Neural progenitor cell (in vitro differentiated cells): ENCODE results near the gene CTTNBP2NL. TPM values are rescaled to one million over a fixed set of nuclear protein-coding genes. Genes with fewer than 3 reads are reported as not detected.
A peak's percentile ranks its signal among the peaks of the same experiment; 100 is the strongest.

Experiments
- DNase-seq: peaks from one replicate; pipeline ENCODE4 v3.0.0-alpha.2; 2016; ENCODE audit warnings: low spot score
- H2AFZ ChIP-seq: fragments of 200-600 bp; sonication (generic); replicated peaks from 2 replicates; pipeline ENCODE4 v1.6.1; 2016; ENCODE audit warnings: antibody characterized with exemption
- H3F3A ChIP-seq: fragments of 200-600 bp; sonication (generic); 2 replicates; pipeline ENCODE4 v1.6.1; 2016; ENCODE audit warnings: antibody characterized with exemption, low read depth
- H3K27ac ChIP-seq: fragments of 200-600 bp; sonication (generic); 2 replicates; pipeline ENCODE4 v1.5.1; 2016; ENCODE audit warnings: mild to moderate bottlenecking
- H3K27me3 ChIP-seq: fragments of 200-600 bp; sonication (generic); 2 replicates; pipeline ENCODE4 v1.6.1; 2016; ENCODE audit warnings: mild to moderate bottlenecking, moderate library complexity
- H3K36me3 ChIP-seq: fragments of 200-600 bp; sonication (generic); 2 replicates; pipeline ENCODE4 v1.5.1; 2016
- H3K4me1 ChIP-seq: fragments of 200-600 bp; sonication (generic); 2 replicates; pipeline ENCODE4 v1.6.1; 2016; ENCODE audit warnings: mixed run types
- H3K4me2 ChIP-seq: fragments of 200-600 bp; sonication (generic); 2 replicates; pipeline ENCODE4 v1.6.1; 2016
- H3K4me3 ChIP-seq: fragments of 200-600 bp; sonication (generic); 2 replicates; pipeline ENCODE4 v1.5.1; 2016
- H3K79me2 ChIP-seq: fragments of 200-600 bp; sonication (generic); 2 replicates; pipeline ENCODE4 v1.6.1; 2016; ENCODE audit warnings: low read depth
- H3K9ac ChIP-seq: fragments of 200-600 bp; sonication (generic); 2 replicates; pipeline ENCODE4 v1.6.1; 2016
- H3K9me3 ChIP-seq: fragments of 200-600 bp; sonication (generic); 2 replicates; pipeline ENCODE4 v1.5.1; 2016; ENCODE audit warnings: low read depth
- H4K20me1 ChIP-seq: fragments of 200-600 bp; sonication (generic); 2 replicates; pipeline ENCODE4 v1.6.1; 2016; ENCODE audit warnings: low read depth
- H3K27ac Mint-ChIP-seq: 3 replicates; pipeline ENCODE4 v1.8.0; 2021; ENCODE audit warnings: mixed read lengths
- H3K27me3 Mint-ChIP-seq: 2 replicates; pipeline ENCODE4 v1.8.0; 2022; ENCODE audit warnings: low read depth, mild to moderate bottlenecking, inconsistent platforms, moderate library complexity, mixed read lengths; ENCODE audit not compliant: insufficient read depth
- H3K36me3 Mint-ChIP-seq: 3 replicates; pipeline ENCODE4 v1.8.0; 2021; ENCODE audit warnings: mixed read lengths
- H3K4me1 Mint-ChIP-seq: 3 replicates; pipeline ENCODE4 v1.8.0; 2021; ENCODE audit warnings: mixed read lengths
- H3K4me3 Mint-ChIP-seq: 3 replicates; pipeline ENCODE4 v1.8.0; 2021; ENCODE audit warnings: mild to moderate bottlenecking, moderate library complexity, mixed read lengths
- H3K9me3 Mint-ChIP-seq: 3 replicates; pipeline ENCODE4 v1.8.0; 2020; ENCODE audit warnings: mixed read lengths
- CTCF ChIP-seq: fragments of 200-600 bp; sonication (generic); IDR thresholded peaks from 2 replicates; pipeline ENCODE4 v1.5.1; 2017; ENCODE audit warnings: antibody characterized with exemption, mild to moderate bottlenecking
- EZH2 ChIP-seq: fragments of 200-600 bp; sonication (generic); IDR thresholded peaks from 2 replicates; pipeline ENCODE4 v1.6.1; 2017; ENCODE audit warnings: antibody characterized with exemption, mild to moderate bottlenecking, moderate library complexity
- EZH2phosphoT487 ChIP-seq: fragments of 200-600 bp; sonication (generic); IDR thresholded peaks from 2 replicates; pipeline ENCODE4 v1.6.1; 2017; ENCODE audit warnings: antibody characterized with exemption
- total RNA-seq: library from RNA; depleted of rRNA; stranded (reverse); fragments of >200 nt; gene quantifications from 2 replicates; pipeline ENCODE4 v1.2.3, GENCODE V29; 2015; ENCODE audit warnings: low replicate concordance

Gene CTTNBP2NL
- total RNA-seq, 1 donor from 2014 or later, result 27.2 TPM

GRCh38 chr1:112393631-112393974 is 2.4 kb upstream of the CTTNBP2NL start:
- H3K27me3 Mint-ChIP-seq, result peaks cover 5% of the 10 kb centered on the region

GRCh38 chr1:112394743-112395062 is 1.3 kb upstream of the CTTNBP2NL start:
- H3K9ac ChIP-seq, result no peak overlapping the region
- H3K4me2 ChIP-seq, result no peak overlapping the region
- no peak overlapping the region for H3K27ac ChIP-seq
- no peaks in the 10 kb centered on the region for H3K27me3 ChIP-seq
- Mint-ChIP-seq H3K9me3 (no peaks in the 10 kb centered on the region), H3K27me3 (peaks cover 2% of the 10 kb centered on the region), H3K36me3 (peaks cover 2% of the 10 kb centered on the region), H3K27ac (peak overlapping the region; percentile 10), H3K4me1 (peaks cover 52% of the 10 kb centered on the region), H3K4me3 (peak overlapping the region; percentile 59)
- no peak overlapping the region for H2AFZ ChIP-seq
- H3K79me2 ChIP-seq, result peaks cover 36% of the 10 kb centered on the region
- H3K36me3 ChIP-seq, result no peaks in the 10 kb centered on the region
- TF ChIP-seq EZH2 (no peak), CTCF (no peak), EZH2phosphoT487 (no peak)
- H3K4me3 ChIP-seq, result no peak overlapping the region
- H3F3A ChIP-seq, result peaks cover 4% of the 10 kb centered on the region
- peaks cover 32% of the 10 kb centered on the region for H4K20me1 ChIP-seq
- peaks cover 14% of the 10 kb centered on the region for H3K4me1 ChIP-seq
- DNase-seq, result no peak
- H3K9me3 ChIP-seq, result no peaks in the 10 kb centered on the region

More at GRCh38 chr1:112393631-112393974, 2.4 kb upstream of the CTTNBP2NL start:
- Histone ChIP-seq H3K27ac (no peak overlapping the region), H3K9ac (no peak overlapping the region), H3F3A (peaks cover 4% of the 10 kb centered on the region), H2AFZ (no peak overlapping the region), H3K36me3 (no peaks in the 10 kb centered on the region), H3K9me3 (no peaks in the 10 kb centered on the region), H3K27me3 (no peaks in the 10 kb centered on the region), H4K20me1 (peaks cover 22% of the 10 kb centered on the region), H3K4me3 (no peak overlapping the region), H3K79me2 (peaks cover 25% of the 10 kb centered on the region), H3K4me2 (no peak overlapping the region), H3K4me1 (peaks cover 15% of the 10 kb centered on the region)
- no peaks in the 10 kb centered on the region for H3K9me3 Mint-ChIP-seq
- DNase-seq, result no peak
- peaks cover 46% of the 10 kb centered on the region for H3K4me1 Mint-ChIP-seq
- TF ChIP-seq EZH2phosphoT487 (no peak), CTCF (no peak), EZH2 (no peak)
- H3K36me3 Mint-ChIP-seq, result no peaks in the 10 kb centered on the region
- no peak overlapping the region for H3K4me3 Mint-ChIP-seq
- no peak overlapping the region for H3K27ac Mint-ChIP-seq

DNA sequence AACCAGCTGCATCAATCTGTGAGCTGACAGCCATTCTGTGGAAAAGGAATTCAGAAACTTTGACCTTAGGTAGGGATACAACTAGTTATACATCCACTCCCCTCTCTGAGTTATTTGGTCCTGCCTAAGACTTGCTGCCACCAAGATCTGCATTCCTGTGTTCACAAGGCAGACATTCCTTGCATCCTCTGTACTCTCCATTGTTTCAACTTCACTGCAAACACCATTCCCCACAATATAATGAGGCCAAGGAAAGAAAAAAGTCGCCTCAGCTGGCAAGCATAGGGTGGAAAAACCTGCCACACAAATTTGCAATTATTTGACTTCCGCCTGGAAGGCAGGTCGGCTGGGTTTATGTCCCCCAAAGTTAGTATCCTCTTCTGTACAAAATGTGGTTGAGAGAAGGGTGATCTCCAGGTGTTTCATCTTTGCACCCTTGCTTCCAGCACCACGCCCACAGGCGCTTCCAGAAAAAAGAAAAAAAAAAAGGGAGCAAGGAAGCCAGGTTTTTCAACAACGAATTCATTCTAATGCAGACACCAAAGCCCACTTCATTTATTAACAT is 676 bp upstream of the CTTNBP2NL start:
- H3K4me1 ChIP-seq, result peaks cover 14% of the 10 kb centered on the region
- peaks cover 4% of the 10 kb centered on the region for H3F3A ChIP-seq
- H3K4me1 Mint-ChIP-seq, result peaks cover 52% of the 10 kb centered on the region
- DNase-seq, result peak; percentile 71
- peak overlapping the region; percentile 96 for H3K4me3 ChIP-seq
- peak overlapping the region; percentile 79 for H3K4me2 ChIP-seq
- H3K9me3 ChIP-seq, result no peaks in the 10 kb centered on the region
- peak overlapping the region; percentile 99 for H3K4me3 Mint-ChIP-seq
- H3K27me3 Mint-ChIP-seq, result peaks cover under 1% of the 10 kb centered on the region
- peak overlapping the region; percentile 27 for H3K9ac ChIP-seq
- peaks cover 38% of the 10 kb centered on the region for H4K20me1 ChIP-seq
- TF ChIP-seq EZH2, result no peak
- no peak for TF ChIP-seq EZH2phosphoT487
- TF ChIP-seq CTCF, result no peak
- H2AFZ ChIP-seq, result peak overlapping the region; percentile 62
- no peaks in the 10 kb centered on the region for H3K27me3 ChIP-seq
- H3K9me3 Mint-ChIP-seq, result no peaks in the 10 kb centered on the region
- peak overlapping the region; percentile 34 for H3K27ac ChIP-seq
- no peaks in the 10 kb centered on the region for H3K36me3 ChIP-seq
- H3K79me2 ChIP-seq, result peaks cover 42% of the 10 kb centered on the region
- peaks cover 2% of the 10 kb centered on the region for H3K36me3 Mint-ChIP-seq
- H3K27ac Mint-ChIP-seq, result peak overlapping the region; percentile 99
